Activated T-helper 17 cell treated with anti-CD3 and anti-CD28 coated beads, Interleukin-2, amount 50 U/mL, for 72 hours (primary cell): ENCODE measurements around the gene WDPCP. TPM values are rescaled to one million over a fixed set of nuclear protein-coding genes. Genes with fewer than 3 reads are reported as not detected.
"Not testable (repeated sequence)": the region's sequence is repeated elsewhere in the genome, so short reads cannot be mapped to it uniquely, and the experiment has no call there.

Experiments
- ATAC-seq: fragments of 150-1000 bp; cut with Tn5 transposase; replicated peaks from 2 replicates; pipeline ENCODE4 v1.10.0; 2021; ENCODE audit warnings: mild to moderate bottlenecking, moderate library complexity
- H3K27ac Mint-ChIP-seq: one replicate; pipeline ENCODE4 v1.8.0; 2022; ENCODE audit warnings: mixed read lengths
- H3K27me3 Mint-ChIP-seq: one replicate; pipeline ENCODE4 v1.8.0; 2022; ENCODE audit warnings: mixed read lengths
- H3K36me3 Mint-ChIP-seq: one replicate; pipeline ENCODE4 v1.8.0; 2022; ENCODE audit warnings: low read depth, mild to moderate bottlenecking, mixed read lengths
- H3K4me1 Mint-ChIP-seq: one replicate; pipeline ENCODE4 v1.8.0; 2022; ENCODE audit warnings: mixed read lengths
- H3K4me3 Mint-ChIP-seq: one replicate; pipeline ENCODE4 v1.8.0; 2022; ENCODE audit warnings: mild to moderate bottlenecking, mixed read lengths
- H3K9me3 Mint-ChIP-seq: one replicate; pipeline ENCODE4 v1.8.0; 2022; ENCODE audit warnings: mixed read lengths
- total RNA-seq, 2 donors: library from RNA; stranded (reverse); gene quantifications; one replicate each; pipeline ENCODE4 v1.2.3, GENCODE V29; 2022

WDPCP gene
- total RNA-seq, 2 donors from 2014 or later = 4.8 to 9.4 TPM

DNA sequence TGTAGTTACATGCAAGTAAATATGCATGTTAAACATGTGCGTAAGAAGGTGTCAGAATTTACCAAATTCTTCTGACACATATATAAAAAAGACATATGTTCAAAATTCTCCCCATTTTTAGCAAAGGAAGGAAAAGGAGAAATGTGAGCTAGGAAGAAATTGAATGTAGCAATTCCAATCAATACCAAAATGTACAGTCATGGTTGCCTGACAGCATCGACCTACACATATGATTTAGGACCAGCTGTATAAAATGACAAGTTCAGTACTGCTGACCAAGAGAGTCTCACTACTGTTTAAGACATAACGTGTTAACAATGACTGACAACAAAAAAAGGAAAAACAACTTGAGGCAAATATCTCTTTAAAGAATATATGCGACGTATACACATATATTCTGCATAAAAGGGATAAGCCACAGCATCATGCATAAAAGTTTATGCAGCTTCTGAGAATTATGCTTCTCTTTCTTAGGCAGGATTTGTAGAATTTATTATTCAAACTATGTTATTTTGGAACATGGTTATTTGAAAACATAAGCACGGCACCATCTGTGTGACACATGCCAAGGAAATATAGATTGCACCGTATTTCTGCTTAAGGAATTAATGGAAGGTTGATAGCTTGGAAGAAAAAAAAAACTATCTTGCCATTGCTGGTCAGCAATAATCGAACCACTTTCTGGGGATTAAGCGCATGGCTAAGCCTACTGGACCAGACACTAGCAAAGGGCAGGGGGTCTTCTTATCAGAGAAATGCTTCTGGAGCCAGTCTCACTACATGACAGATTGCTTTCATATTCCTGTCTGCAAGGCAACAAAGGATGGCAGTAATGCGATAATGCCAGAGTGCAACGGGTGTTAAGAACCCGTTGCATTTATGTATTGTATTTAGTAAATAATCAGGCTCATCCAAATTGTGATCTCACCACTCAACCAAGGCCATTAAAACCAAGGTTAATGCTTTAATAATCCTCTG lies 154.0 kb downstream of the WDPCP start:
- H3K27ac Mint-ChIP-seq = no peak overlapping the region
- no peaks in the 10 kb centered on the region for H3K9me3 Mint-ChIP-seq
- no peak overlapping the region for H3K4me3 Mint-ChIP-seq
- no peaks in the 10 kb centered on the region for H3K4me1 Mint-ChIP-seq
- no peaks in the 10 kb centered on the region for H3K27me3 Mint-ChIP-seq
- ATAC-seq = no peak
- no peaks in the 10 kb centered on the region for H3K36me3 Mint-ChIP-seq

- ATAC-seq = no peak
- no peak overlapping the region for H3K27ac Mint-ChIP-seq
- H3K4me1 Mint-ChIP-seq = no peaks in the 10 kb centered on the region
- no peaks in the 10 kb centered on the region for H3K9me3 Mint-ChIP-seq
- H3K27me3 Mint-ChIP-seq = no peaks in the 10 kb centered on the region
- peaks cover 7% of the 10 kb centered on the region for H3K36me3 Mint-ChIP-seq
- no peak overlapping the region for H3K4me3 Mint-ChIP-seq
Measured at GRCh38 chr2:63432373-63432772, 155.9 kb downstream of the WDPCP start.

DNA sequence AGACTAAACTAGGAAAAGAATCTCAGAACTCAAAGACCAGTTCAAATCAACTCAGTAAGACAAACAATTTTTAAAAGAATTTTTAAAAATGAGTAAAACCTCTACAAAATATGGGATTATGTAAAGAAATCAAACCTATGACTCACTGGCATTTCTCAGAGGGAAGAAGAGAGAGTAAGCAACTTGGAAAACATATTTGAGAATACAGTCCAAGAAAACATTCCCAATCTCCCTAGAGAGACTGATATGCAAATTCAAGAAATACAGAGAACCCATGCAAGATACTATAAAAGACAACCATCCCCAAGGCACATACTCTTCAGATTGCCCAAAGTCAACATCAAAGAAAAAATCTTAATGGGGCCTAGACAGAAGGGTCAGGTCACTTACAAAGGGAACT lies 162.7 kb downstream of the WDPCP start:
- Mint-ChIP-seq H3K9me3 (no peaks in the 10 kb centered on the region), H3K27me3 (no peaks in the 10 kb centered on the region)
- no peak for ATAC-seq

DNA sequence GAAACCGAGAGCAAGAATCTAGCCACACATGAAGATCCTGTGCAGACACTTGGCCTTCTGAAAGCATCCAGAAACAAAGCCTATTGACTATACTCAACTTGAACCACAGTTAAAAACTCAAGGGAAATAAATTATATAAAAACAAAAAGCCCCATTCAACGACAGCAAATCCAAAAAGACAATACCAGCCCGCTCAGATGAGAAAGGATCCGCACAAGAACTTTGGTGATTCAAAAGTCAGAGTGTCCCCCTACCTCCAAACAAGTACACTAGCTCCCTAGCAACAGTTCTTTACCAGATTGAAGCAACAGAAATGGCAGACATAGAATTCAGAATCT lies 163.2 kb downstream of the WDPCP start:
- Mint-ChIP-seq H3K27me3 (no peaks in the 10 kb centered on the region), H3K9me3 (no peaks in the 10 kb centered on the region), H3K27ac (no peak overlapping the region), H3K36me3 (peaks cover 8% of the 10 kb centered on the region), H3K4me1 (peaks cover 4% of the 10 kb centered on the region), H3K4me3 (no peak overlapping the region)
- ATAC-seq = no peak

More for the DNA sequence above, 162.7 kb downstream of the WDPCP start:
- H3K27ac Mint-ChIP-seq = no peak overlapping the region
- peaks cover 8% of the 10 kb centered on the region for H3K36me3 Mint-ChIP-seq
- peaks cover 4% of the 10 kb centered on the region for H3K4me1 Mint-ChIP-seq
- no peak overlapping the region for H3K4me3 Mint-ChIP-seq

GRCh38 chr2:63424329-63425078 lies 163.8 kb downstream of the WDPCP start:
- Mint-ChIP-seq H3K36me3 (peaks cover 8% of the 10 kb centered on the region), H3K9me3 (no peaks in the 10 kb centered on the region), H3K27me3 (no peaks in the 10 kb centered on the region), H3K27ac (no peak overlapping the region), H3K4me3 (no peak overlapping the region), H3K4me1 (peaks cover 4% of the 10 kb centered on the region)
- ATAC-seq = peak; percentile 70

GRCh38 chr2:63422556-63422955 lies 165.7 kb downstream of the WDPCP start:
- H3K27me3 Mint-ChIP-seq = no peaks in the 10 kb centered on the region
- ATAC-seq = no peak
- H3K36me3 Mint-ChIP-seq = peaks cover 3% of the 10 kb centered on the region
- no peaks in the 10 kb centered on the region for H3K9me3 Mint-ChIP-seq
- H3K4me1 Mint-ChIP-seq = peaks cover 4% of the 10 kb centered on the region
- no peak overlapping the region for H3K27ac Mint-ChIP-seq
- no peak overlapping the region for H3K4me3 Mint-ChIP-seq

DNA sequence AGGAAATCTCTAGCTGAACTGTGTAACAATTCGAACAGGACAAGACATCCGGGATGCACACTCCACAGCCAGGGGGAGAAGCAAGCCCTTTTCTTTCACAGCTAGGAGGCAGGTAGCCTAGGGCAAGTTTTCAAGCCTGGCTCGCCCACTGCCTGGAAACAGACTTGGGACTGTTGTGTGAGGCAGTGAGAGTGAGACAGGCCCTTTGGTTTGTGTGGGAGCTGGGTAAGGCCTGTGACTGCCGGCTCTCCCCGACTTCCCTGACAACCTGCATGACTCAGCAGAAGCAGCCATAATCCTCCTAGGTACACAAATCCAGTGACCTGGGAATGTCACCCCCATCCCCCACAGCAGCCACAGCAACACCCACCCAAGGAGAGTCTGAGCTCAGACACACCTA lies 179.7 kb downstream of the WDPCP start:
- H3K27me3 Mint-ChIP-seq = no peaks in the 10 kb centered on the region
- no peak overlapping the region for H3K4me3 Mint-ChIP-seq
- no peaks in the 10 kb centered on the region for H3K9me3 Mint-ChIP-seq
- no peaks in the 10 kb centered on the region for H3K4me1 Mint-ChIP-seq
- H3K27ac Mint-ChIP-seq = no peak overlapping the region
- H3K36me3 Mint-ChIP-seq = peaks cover 8% of the 10 kb centered on the region
- ATAC-seq = no peak

DNA sequence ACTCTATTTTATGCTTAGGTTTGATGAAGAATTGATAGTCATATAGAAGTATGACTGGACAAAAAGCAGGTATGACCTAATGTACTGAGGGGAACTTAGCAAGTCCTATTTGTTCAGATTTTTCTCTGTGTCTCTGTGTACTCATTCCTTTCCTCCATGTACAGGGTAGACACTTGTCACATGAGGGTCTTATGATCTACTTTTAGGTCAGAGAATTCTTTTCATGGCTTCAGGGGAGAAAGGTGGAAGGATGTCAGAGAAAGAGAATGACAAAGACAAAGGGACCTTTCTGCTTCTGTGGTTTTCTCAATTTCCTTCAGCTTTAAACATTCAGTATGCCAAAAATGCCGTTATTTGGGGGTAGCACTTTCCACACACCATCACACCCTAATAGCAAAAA lies 181.6 kb downstream of the WDPCP start:
- H3K4me1 Mint-ChIP-seq = no peaks in the 10 kb centered on the region
- H3K27ac Mint-ChIP-seq = no peak overlapping the region
- H3K4me3 Mint-ChIP-seq = no peak overlapping the region
- peaks cover 3% of the 10 kb centered on the region for H3K9me3 Mint-ChIP-seq
- H3K27me3 Mint-ChIP-seq = no peaks in the 10 kb centered on the region
- ATAC-seq = no peak
- H3K36me3 Mint-ChIP-seq = peaks cover 13% of the 10 kb centered on the region

- Mint-ChIP-seq H3K9me3 (peaks cover 3% of the 10 kb centered on the region), H3K4me1 (no peaks in the 10 kb centered on the region), H3K4me3 (no peak overlapping the region), H3K27me3 (no peaks in the 10 kb centered on the region), H3K36me3 (peaks cover 13% of the 10 kb centered on the region), H3K27ac (no peak overlapping the region)
- no peak for ATAC-seq
Measured at GRCh38 chr2:63403820-63404219, 184.5 kb downstream of the WDPCP start.

DNA sequence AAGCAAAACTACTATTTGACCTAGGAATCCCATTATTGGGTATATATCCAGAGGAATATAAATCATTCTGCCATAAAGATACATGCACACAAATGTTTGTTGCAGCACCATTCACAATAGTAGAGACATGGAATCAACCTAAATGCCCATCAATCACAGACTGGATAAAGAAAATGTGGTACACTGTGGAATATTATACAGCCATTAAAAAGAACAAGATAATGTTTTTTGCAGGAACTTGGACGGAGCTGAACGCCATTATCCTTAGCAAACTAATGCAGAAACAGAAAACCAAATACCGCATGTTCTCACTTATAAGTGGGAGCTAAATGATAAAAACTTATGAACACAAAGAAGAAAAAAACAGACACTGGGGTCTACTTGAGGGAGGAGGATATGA lies 185.4 kb downstream of the WDPCP start:
- H3K27me3 Mint-ChIP-seq, H3K4me1 Mint-ChIP-seq, H3K27ac Mint-ChIP-seq, ATAC-seq, H3K4me3 Mint-ChIP-seq, H3K9me3 Mint-ChIP-seq: not testable (repeated sequence)
- H3K36me3 Mint-ChIP-seq = peaks cover 13% of the 10 kb centered on the region

DNA sequence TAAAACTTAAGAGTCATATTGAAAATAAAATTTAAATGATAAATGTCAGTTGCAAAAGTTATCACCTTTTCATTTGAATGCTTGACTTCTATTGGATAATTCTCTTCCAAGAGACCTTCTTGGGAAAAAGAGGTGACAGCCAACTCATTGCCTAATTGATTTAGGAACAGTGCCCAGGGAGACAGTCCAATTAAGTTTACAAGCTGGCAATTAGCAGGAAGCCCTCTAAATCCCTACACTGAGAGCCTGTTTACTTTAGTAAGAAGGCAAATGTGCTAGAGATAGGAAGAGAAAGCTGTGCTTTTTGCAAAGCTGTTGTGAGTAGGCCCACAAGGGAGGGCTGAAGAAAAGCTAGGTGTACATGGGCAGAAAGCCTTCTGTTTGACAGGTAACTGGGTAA lies 189.1 kb downstream of the WDPCP start:
- Mint-ChIP-seq H3K36me3 (peaks cover 10% of the 10 kb centered on the region), H3K27me3 (no peaks in the 10 kb centered on the region), H3K9me3 (peaks cover 6% of the 10 kb centered on the region), H3K27ac (no peak overlapping the region), H3K4me3 (no peak overlapping the region), H3K4me1 (no peaks in the 10 kb centered on the region)
- ATAC-seq = no peak

GRCh38 chr2:63379451-63379850 lies 208.8 kb downstream of the WDPCP start:
- Mint-ChIP-seq H3K9me3 (no peaks in the 10 kb centered on the region), H3K36me3 (peaks cover 20% of the 10 kb centered on the region), H3K4me3 (no peak overlapping the region), H3K27ac (no peak overlapping the region), H3K27me3 (no peaks in the 10 kb centered on the region), H3K4me1 (no peaks in the 10 kb centered on the region)
- no peak for ATAC-seq

DNA sequence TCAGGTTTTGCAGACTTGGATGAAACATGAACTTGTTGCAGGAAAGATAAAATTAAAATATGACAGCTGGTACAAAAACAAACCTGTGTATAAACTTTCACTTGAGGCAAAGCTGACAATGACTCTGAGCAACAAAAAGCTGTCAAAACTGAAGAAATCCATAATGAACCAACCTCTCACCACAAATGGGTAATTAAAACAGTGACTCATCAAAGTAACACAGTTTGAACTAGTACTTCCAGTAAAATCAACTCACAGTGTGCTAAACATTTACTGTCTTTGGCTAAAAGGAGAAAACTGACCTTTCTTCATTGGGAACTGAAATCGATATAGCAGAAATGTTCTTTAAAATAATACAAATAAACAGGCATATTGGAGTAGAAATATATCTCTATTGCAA lies 209.7 kb downstream of the WDPCP start:
- no peaks in the 10 kb centered on the region for H3K9me3 Mint-ChIP-seq
- ATAC-seq = no peak
- no peak overlapping the region for H3K27ac Mint-ChIP-seq
- peaks cover 25% of the 10 kb centered on the region for H3K36me3 Mint-ChIP-seq
- no peak overlapping the region for H3K4me3 Mint-ChIP-seq
- no peaks in the 10 kb centered on the region for H3K4me1 Mint-ChIP-seq
- H3K27me3 Mint-ChIP-seq = no peaks in the 10 kb centered on the region

- H3K4me3 Mint-ChIP-seq = no peak overlapping the region
- peaks cover 6% of the 10 kb centered on the region for H3K9me3 Mint-ChIP-seq
- H3K27me3 Mint-ChIP-seq = no peaks in the 10 kb centered on the region
- peaks cover 22% of the 10 kb centered on the region for H3K36me3 Mint-ChIP-seq
- ATAC-seq = no peak
- no peak overlapping the region for H3K27ac Mint-ChIP-seq
- no peaks in the 10 kb centered on the region for H3K4me1 Mint-ChIP-seq
Measured at GRCh38 chr2:63374341-63374740, 213.9 kb downstream of the WDPCP start.

GRCh38 chr2:63372549-63372948 lies 215.7 kb downstream of the WDPCP start:
- H3K9me3 Mint-ChIP-seq = peaks cover 6% of the 10 kb centered on the region
- ATAC-seq = no peak

More at GRCh38 chr2:63372549-63372948, 215.7 kb downstream of the WDPCP start:
- Mint-ChIP-seq H3K4me1 (no peaks in the 10 kb centered on the region), H3K27ac (no peak overlapping the region), H3K4me3 (no peak overlapping the region), H3K36me3 (peaks cover 15% of the 10 kb centered on the region), H3K27me3 (no peaks in the 10 kb centered on the region)
